NCI-H69 (cell line): ENCODE data around the gene BMP15.

Experiments used
- DNase-seq: peaks from one replicate; lab custom pipeline; 2025; lab: John Stamatoyannopoulos, UW

BMP15 gene

DNA sequence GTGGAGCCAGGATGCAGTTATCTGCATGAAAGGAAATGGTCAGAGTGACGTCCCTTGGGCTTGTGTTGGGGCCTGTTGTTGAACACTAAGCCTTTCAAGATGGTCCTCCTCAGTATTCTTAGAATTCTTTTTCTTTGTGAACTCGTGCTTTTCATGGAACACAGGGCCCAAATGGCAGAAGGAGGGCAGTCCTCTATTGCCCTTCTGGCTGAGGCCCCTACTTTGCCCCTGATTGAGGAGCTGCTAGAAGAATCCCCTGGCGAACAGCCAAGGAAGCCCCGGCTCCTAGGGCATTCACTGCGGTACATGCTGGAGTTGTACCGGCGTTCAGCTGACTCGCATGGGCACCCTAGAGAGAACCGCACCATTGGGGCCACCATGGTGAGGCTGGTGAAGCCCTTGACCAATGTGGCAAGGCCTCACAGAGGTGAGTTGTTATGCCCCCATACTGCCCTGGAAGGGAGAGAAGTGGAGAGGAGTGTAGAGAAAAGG is at the start of gene BMP15:
Gene BMP15 (plus strand): TSS at position 51 of the 492 bp plus-strand sequence. CDS start 49 bp downstream, at position 100.
- DNase-seq, result no peak

DNA sequence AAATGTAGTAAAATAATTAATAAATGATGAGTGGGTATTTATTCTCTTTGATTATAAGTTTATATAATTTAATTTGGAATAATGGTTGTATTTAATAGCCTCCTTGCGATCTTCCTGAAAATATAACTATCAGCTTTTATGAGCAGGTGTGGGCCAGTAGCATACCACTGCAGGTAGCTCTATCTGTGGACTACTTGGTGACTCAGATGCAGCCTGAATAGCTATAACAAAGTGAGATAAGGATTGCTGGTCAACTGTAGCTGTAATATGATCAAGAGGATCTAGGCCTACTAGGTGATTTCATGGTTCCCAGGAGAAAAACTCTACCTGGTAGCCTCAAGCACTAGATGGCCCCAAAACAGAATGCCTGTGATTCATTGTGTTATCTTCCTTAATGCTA is 47.1 kb upstream of the BMP15 start:
- DNase-seq, result no peak

- DNase-seq, result no peak
Observed at GRCh38 chrX:50865311-50865710, 45.2 kb upstream of the BMP15 start.

DNA sequence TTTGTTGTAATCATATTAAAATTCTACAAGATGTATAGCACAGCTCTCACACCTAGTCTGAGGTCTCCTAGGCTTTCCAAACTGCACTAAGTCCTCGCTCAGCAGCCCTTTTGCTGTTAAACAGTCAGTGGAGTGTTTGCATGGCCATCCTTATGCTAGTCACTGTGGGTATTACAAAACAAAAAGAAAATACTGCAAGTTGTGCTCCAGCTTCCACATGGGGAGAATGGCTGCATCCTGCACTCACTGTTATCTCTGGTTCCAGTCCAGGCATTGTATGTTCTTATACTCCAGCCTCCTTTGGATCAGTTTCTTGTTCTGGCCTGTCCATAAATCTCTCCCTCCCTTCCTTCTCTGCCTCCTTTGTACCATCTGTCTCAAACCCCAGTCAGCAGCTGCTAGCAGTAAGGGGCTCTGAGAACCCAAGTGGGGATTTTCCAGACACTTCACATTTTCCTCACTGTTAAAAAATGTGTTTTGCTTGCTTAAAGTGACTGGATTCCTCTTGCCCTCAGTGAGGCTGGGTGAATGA is 38.5 kb upstream of the BMP15 start:
- DNase-seq, result no peak

DNA sequence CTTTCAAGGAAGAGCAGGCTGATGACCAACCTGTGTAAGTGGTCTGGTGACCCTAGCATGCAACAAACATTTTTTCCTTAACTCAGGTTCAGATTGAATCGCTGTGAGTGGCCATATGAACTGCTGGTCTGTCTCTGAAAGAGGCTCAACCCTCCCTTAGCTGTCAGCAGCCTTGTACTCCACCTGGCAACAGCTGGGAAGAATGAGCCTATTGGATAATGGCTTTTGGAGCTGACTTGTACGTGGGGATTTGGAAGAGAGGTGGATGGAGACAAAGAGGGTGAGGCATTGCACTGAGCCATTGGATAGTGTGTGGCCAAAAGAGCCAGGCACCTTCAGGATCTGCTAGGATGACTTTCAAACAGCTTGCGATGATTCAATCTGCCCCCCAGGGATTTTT is 35.7 kb upstream of the BMP15 start:
- no peak for DNase-seq

GRCh38 chrX:50876551-50876950 is 34.0 kb upstream of the BMP15 start:
- DNase-seq, result no peak

DNA sequence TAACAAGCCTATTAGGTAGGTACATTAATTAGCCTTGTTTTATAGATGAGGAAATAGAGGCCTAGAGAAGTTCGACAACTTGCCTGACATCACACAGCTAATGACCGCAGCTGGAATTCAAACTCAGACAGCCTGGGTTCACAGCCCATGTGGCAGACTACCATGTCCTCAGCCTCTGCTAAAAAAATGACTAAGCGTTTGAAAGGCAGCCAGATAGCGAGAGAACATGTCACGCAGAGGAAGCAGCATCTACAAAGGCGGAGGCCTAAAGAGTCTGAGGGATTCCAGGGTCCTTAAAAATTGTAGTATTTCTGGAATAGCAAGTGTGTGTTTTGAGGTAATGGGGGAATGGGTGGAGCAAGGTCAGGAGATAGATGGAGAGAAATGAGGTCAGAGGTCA is 33.2 kb upstream of the BMP15 start:
- DNase-seq, result no peak

DNA sequence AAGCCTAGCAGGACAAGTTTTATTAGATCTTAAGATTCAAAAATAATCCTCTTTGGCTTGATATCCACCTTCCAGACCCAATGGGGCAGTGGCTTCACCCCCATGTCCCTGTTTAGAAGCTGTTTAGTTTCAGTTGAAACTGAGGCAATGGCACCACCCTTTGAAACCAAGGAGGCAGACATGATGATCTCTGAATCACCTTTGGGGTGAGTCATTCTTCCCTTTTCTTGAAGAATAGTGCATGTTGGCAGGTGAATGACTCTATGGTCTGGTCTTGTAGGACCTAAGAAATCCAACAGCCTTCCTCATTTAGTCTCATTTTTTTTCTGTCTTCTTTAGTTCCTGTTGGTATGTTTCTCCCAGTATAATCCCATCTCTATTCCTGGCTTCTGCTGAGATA is 29.5 kb upstream of the BMP15 start:
- no peak for DNase-seq

DNA sequence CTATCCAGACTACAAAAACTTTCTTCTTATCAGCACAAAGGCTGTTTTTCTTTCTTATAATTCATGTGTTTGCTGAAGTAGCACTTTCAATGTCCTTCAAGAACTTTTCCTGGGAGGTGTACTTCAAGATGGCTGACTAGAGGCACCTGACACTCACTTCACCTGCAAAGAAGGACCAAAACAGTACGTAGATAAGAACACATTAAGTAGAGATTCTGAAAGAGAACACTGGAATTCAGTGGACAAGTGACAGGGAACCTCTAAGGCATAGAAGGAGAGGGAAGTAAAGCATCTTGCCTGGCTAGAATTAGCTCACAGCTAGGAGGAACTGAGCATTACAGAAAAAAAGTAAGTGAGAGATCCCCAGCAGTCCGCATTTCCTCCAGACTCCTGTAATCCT is 21.7 kb upstream of the BMP15 start:
- DNase-seq, result no peak

GRCh38 chrX:50889582-50889981 is 21.0 kb upstream of the BMP15 start:
- no peak for DNase-seq

- DNase-seq, result no peak
Observed at GRCh38 chrX:50893047-50893446, 17.5 kb upstream of the BMP15 start.

DNA sequence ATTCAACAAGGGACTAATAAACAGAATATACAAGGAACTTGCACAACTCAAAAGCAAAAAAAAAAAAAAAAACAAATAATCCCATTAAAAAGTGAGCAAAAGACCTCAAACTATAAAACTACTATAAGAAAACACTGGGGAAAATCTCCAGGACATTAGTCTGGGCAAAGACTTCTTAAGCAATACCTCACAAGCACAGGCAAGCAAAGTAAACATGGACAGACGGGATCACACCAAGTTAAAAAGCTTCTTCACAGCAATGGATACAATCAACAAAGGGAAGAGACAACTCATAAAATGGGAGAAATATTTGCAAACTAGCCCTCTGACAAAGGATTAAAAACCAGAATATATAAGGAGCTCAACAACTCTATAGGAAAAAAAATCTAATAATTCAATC is 17.1 kb upstream of the BMP15 start:
- DNase-seq, result no peak

- DNase-seq, result peak; percentile 18
Observed at GRCh38 chrX:50905334-50905733, 5.2 kb upstream of the BMP15 start.

GRCh38 chrX:50913520-50913919 is 3.0 kb downstream of the BMP15 start:
- DNase-seq, result no peak

GRCh38 chrX:50920132-50920531 is 9.6 kb downstream of the BMP15 start:
- DNase-seq, result no peak

GRCh38 chrX:50927127-50927526 is 16.6 kb downstream of the BMP15 start:
- no peak for DNase-seq

- DNase-seq, result no peak
Observed at GRCh38 chrX:50941638-50942037, 31.1 kb downstream of the BMP15 start.

DNA sequence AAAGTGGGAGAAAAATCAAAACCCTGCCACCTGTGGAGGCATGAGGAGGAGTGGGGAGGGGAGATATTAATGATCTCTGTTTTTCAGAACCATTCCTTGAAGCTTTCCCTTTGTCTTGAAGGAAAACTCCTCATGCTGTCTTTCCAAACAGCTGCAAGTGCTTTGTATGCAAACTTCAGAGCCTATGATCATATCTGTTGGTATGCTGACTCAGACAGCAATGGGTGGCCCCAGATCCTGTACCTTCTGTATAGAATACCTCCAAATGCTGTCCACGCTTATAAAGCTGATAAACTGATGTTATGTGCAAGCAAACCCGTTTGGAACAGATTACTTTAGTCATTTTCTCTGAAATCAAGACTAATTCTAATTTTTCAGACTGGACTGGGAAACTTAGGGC is 31.9 kb downstream of the BMP15 start:
- no peak for DNase-seq

GRCh38 chrX:50952406-50952805 is 41.9 kb downstream of the BMP15 start:
- no peak for DNase-seq

DNA sequence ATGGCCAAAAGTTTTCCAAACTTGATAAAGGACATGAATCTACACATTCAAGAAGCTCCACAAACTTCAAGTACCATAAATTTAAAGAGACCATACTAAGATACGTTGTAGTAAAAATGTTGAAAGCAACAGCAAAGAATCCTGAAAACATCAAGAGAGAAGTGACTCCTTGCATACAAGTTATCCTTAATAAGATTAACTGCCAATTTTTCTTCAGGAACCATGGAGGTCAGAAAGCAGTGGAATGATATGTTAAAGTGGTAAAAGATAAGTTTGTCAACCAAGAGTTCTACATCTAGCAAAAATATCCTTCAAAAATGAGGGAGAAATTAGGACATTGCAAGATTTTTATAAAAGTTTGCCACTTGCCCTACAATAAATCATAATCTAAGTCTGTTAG is 43.3 kb downstream of the BMP15 start:
- DNase-seq, result no peak

DNA sequence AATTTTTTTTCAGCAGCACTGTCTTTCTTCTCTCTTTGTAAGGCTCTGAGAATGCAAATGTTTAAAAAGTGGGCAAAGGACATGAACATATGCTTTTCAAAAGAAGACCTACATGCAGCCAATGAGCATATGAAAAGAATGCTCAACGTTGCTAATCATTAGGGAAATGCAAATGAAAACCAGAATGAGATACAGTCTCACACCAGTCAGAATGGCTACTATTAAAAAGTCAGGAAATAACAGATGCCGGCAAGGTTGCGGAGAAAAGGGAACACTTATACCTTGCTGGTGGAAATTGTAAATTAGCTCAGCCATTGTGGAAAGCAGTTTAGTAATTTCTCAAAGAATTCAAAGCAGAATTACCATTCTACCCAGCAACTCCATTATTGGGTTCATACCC is 51.6 kb downstream of the BMP15 start:
- no peak for DNase-seq

DNA sequence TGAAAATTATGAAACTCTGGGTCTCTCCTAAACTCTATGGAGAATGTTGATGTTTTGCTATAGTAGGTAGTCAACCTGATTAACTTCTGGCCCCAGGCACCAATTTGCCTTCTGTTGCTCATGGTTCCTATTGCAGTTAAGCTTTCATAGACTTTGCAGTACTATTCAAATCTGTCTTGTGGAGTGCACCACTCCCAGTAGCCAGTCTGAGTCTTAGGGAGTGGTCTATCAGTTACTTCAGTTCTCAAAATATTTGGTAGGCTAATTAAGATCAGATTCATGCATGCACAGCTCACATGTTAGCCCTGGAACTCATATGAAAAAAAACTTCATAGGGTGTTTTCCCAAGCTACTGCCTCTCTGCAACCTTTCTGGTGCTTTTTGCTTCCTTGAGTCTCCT is 53.3 kb downstream of the BMP15 start:
- DNase-seq, result no peak
